ENCODE data around the gene AEBP1.

The AEBP1 gene

DNA sequence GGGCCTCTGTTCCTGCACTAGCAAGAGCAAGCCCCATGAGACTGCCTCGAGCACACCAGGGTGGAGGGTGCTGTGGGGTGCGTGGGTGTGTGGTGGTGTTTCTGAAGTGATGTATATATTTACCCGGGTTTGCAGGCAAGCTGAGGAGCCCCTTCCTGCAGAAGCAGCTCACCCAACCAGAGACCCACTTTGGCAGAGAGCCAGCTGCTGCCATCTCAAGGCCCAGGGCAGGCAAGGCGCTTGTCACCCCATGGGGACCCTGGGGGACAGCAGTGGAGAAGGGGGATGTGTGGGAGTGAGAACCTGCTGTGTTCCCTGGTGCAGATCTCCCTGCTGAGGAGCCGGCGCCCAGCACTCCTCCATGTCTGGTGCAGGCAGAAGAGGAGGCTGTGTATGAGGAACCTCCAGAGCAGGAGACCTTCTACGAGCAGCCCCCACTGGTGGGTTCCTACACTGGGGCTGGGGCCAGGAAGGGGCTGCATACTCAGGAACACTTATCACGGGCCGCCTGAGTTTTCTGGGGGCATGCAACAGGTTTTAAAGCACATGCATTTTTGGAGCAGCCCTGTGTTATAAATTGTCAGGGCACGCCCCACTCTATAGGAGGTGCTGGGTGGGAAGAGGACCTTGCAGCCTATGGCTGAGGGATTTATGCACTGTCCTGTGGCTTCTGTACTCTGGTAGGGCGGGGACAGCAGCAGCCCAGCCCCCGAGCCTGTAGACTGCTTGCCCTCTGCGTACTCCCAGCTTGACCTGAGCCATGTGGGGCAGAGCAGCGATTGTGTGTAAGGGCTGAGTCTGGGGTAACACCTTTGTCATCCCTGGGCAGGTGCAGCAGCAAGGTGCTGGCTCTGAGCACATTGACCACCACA, 44.7 kb upstream of the AEBP1 start:
- TF ChIP-seq, protein P1, sequence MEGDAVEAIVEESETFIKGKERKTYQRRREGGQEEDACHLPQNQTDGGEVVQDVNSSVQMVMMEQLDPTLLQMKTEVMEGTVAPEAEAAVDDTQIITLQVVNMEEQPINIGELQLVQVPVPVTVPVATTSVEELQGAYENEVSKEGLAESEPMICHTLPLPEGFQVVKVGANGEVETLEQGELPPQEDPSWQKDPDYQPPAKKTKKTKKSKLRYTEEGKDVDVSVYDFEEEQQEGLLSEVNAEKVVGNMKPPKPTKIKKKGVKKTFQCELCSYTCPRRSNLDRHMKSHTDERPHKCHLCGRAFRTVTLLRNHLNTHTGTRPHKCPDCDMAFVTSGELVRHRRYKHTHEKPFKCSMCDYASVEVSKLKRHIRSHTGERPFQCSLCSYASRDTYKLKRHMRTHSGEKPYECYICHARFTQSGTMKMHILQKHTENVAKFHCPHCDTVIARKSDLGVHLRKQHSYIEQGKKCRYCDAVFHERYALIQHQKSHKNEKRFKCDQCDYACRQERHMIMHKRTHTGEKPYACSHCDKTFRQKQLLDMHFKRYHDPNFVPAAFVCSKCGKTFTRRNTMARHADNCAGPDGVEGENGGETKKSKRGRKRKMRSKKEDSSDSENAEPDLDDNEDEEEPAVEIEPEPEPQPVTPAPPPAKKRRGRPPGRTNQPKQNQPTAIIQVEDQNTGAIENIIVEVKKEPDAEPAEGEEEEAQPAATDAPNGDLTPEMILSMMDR (IDR thresholded peaks at IDR 0.05; ENCODE audit: low read depth, low read length): no peak
- in situ Hi-C loops (cut with HindIII; ENCODE audit: low sequenced_read_pairs): no loop called here
- no peak for DNase-seq (ENCODE audit: low read depth, low spot score)
- H3K4me3 ChIP-seq (ENCODE audit: low read depth, low read length): no peak overlapping the region

GRCh38 chr7:44060091-44060947, 43.8 kb upstream of the AEBP1 start:
- no peak overlapping the region for H3K4me3 ChIP-seq (ENCODE audit: low read depth, low read length)
- DNase-seq (ENCODE audit: low read depth, low spot score): no peak

DNA sequence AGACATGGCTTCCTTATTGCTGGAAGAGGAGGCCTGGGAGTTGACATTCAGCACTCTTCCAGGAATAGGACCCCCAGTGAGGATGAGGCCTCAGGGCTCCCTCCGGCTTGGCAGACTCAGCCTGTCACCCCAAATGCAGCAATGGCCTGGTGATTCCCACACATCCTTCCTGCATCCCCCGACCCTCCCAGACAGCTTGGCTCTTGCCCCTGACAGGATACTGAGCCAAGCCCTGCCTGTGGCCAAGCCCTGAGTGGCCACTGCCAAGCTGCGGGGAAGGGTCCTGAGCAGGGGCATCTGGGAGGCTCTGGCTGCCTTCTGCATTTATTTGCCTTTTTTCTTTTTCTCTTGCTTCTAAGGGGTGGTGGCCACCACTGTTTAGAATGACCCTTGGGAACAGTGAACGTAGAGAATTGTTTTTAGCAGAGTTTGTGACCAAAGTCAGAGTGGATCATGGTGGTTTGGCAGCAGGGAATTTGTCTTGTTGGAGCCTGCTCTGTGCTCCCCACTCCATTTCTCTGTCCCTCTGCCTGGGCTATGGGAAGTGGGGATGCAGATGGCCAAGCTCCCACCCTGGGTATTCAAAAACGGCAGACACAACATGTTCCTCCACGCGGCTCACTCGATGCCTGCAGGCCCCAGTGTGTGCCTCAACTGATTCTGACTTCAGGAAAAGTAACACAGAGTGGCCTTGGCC, 43.0 kb upstream of the AEBP1 start:
- H3K4me3 ChIP-seq (ENCODE audit: low read depth, low read length): no peak overlapping the region
- in situ Hi-C loops (cut with HindIII; ENCODE audit: low sequenced_read_pairs): no loop called here
- TF ChIP-seq, protein P1 (IDR thresholded peaks at IDR 0.05; ENCODE audit: low read depth, low read length): no peak
- no peak for DNase-seq (ENCODE audit: low read depth, low spot score)

More at GRCh38 chr7:44060091-44060947, 43.8 kb upstream of the AEBP1 start:
- in situ Hi-C loops (cut with HindIII; ENCODE audit: low sequenced_read_pairs): no loop called here
- TF ChIP-seq, protein P1 (IDR thresholded peaks at IDR 0.05; ENCODE audit: low read depth, low read length): no peak

GRCh38 chr7:44061645-44062179, 42.4 kb upstream of the AEBP1 start:
- in situ Hi-C loops (cut with HindIII; ENCODE audit: low sequenced_read_pairs): no loop called here
- no peak overlapping the region for H3K4me3 ChIP-seq (ENCODE audit: low read depth, low read length)
- no peak for DNase-seq (ENCODE audit: low read depth, low spot score)
- TF ChIP-seq, protein P1 (IDR thresholded peaks at IDR 0.05; ENCODE audit: low read depth, low read length): no peak

GRCh38 chr7:44062180-44062902, 41.8 kb upstream of the AEBP1 start:
- in situ Hi-C loops (cut with HindIII; ENCODE audit: low sequenced_read_pairs): no loop called here
- TF ChIP-seq, protein P1 (IDR thresholded peaks at IDR 0.05; ENCODE audit: low read depth, low read length): no peak
- DNase-seq (ENCODE audit: low read depth, low spot score): no peak
- H3K4me3 ChIP-seq (ENCODE audit: low read depth, low read length): no peak overlapping the region
